ENCODE data around the gene SMC3. TPM values are rescaled to one million over a fixed set of nuclear protein-coding genes. Genes with fewer than 3 reads are reported as not detected.

SMC3 gene
- total RNA-seq, 5 donors from 2014 or later (not counting 1 experiment from before 2014, with no cell fraction given) = 37.1 to 42.0 (median 39.2) TPM

- H3K4me3 Mint-ChIP-seq = no peak overlapping the region
- no peaks in the 10 kb centered on the region for H3K27me3 Mint-ChIP-seq
- WGBS (ENCODE audit: insufficient coverage) = no CpG with 5 or more reads among the region's 3 CpGs
- Histone ChIP-seq H3K27me3 (replicated peaks in 1 of 2; ENCODE audit: control insufficient read depth in 2 of 2, extremely low read depth in 1 of 2, insufficient read depth in 2 of 2, low read length in 1 of 2) (no peaks in the 10 kb centered on the region), H3K27ac (ENCODE audit: low read length) (no peak overlapping the region), H3K4me1 (ENCODE audit: control insufficient read depth in 1 of 2, extremely low read depth in 1 of 2, insufficient read depth in 2 of 2, low read length in 2 of 2) (peaks cover 3 to 11% of the 10 kb centered on the region in 2 experiments), H3K36me3 (ENCODE audit: control insufficient read depth in 2 of 2, extremely low read depth in 1 of 2, insufficient read depth in 1 of 2, low read length in 1 of 2) (peaks cover 4 to 70% of the 10 kb centered on the region in 2 donors), H3K9me3 (no peaks in the 10 kb centered on the region), H3K4me3 (ENCODE audit: control insufficient read depth in 1 of 2, extremely low read depth in 1 of 2, low read length in 1 of 2) (no peak overlapping the region)
- ChIA-PET CTCF (interaction anchor here (0.6 to 1.0 kb wide), 4 partner anchors 17 to 358 kb away, joined by 3 to 9 read pairs (median 4); no protein-coding TSS in a partner anchor), POLR2A (interaction anchor here in 1 of 2 donors (0.5 kb wide), 1 partner anchor 34 kb away, joined by 3 read pairs; no protein-coding TSS in a partner anchor)
- peaks cover 43% of the 10 kb centered on the region for H3K36me3 Mint-ChIP-seq
- no peak for ATAC-seq (replicated peaks in 1 of 4)
- no peak for DNase-seq
- no peaks in the 10 kb centered on the region for H3K9me3 Mint-ChIP-seq
- no peak overlapping the region for H3K27ac Mint-ChIP-seq
- peaks cover 31 to 40% (median 35%) of the 10 kb centered on the region in 3 donors for H3K4me1 Mint-ChIP-seq
Observed at GRCh38 chr10:110577056-110577455, 9.6 kb downstream of the SMC3 start.

GRCh38 chr10:110584006-110584405 lies 16.5 kb downstream of the SMC3 start:
- Mint-ChIP-seq H3K9me3 (no peaks in the 10 kb centered on the region), H3K27ac (no peak overlapping the region), H3K4me1 (peaks cover 0 to 2% (median 0%) of the 10 kb centered on the region in 3 donors), H3K27me3 (no peaks in the 10 kb centered on the region), H3K4me3 (no peak overlapping the region), H3K36me3 (peaks cover 53% of the 10 kb centered on the region)
- DNase-seq = no peak
- CTCF ChIA-PET = interaction anchor here (0.5 to 1.6 kb wide), 4 partner anchors 10 to 279 kb away, joined by 3 to 5 read pairs (median 4); partner anchors contain the start of gene SMNDC1 (in 1 of the 2)
- POLR2A ChIA-PET = interaction anchor here (0.6 kb wide), 2 partner anchors 10 to 202 kb away, joined by 3 read pairs; no protein-coding TSS in a partner anchor
- H3K27ac ChIP-seq (ENCODE audit: low read length) = no peak overlapping the region
- WGBS (ENCODE audit: insufficient coverage) = 100% methylated on average over 2 of the region's 3 CpGs
- no peaks in the 10 kb centered on the region for H3K4me1 ChIP-seq (ENCODE audit: control insufficient read depth in 1 of 2, extremely low read depth in 1 of 2, insufficient read depth in 2 of 2, low read length in 2 of 2)
- no peaks in the 10 kb centered on the region for H3K27me3 ChIP-seq (replicated peaks in 1 of 2; ENCODE audit: control insufficient read depth in 2 of 2, extremely low read depth in 1 of 2, insufficient read depth in 2 of 2, low read length in 1 of 2)
- no peak overlapping the region for H3K4me3 ChIP-seq (ENCODE audit: control insufficient read depth in 1 of 2, extremely low read depth in 1 of 2, low read length in 1 of 2)
- ATAC-seq (replicated peaks in 1 of 4) = no peak
- H3K36me3 ChIP-seq (ENCODE audit: control insufficient read depth in 2 of 2, extremely low read depth in 1 of 2, insufficient read depth in 1 of 2, low read length in 1 of 2) = peaks cover 0 to 82% of the 10 kb centered on the region in 2 donors
- no peaks in the 10 kb centered on the region for H3K9me3 ChIP-seq

GRCh38 chr10:110591760-110592159 lies 24.3 kb downstream of the SMC3 start:
- Mint-ChIP-seq H3K36me3 (peaks cover 52% of the 10 kb centered on the region), H3K4me1 (no peaks in the 10 kb centered on the region), H3K4me3 (no peak overlapping the region), H3K27me3 (no peaks in the 10 kb centered on the region), H3K9me3 (no peaks in the 10 kb centered on the region), H3K27ac (no peak overlapping the region)
- ATAC-seq (replicated peaks in 1 of 4) = no peak
- no CpG with 5 or more reads among the region's 5 CpGs for WGBS (ENCODE audit: insufficient coverage)
- CTCF ChIA-PET = no interaction called here
- H3K36me3 ChIP-seq (ENCODE audit: control insufficient read depth in 2 of 2, extremely low read depth in 1 of 2, insufficient read depth in 1 of 2, low read length in 1 of 2) = peaks cover 8 to 74% of the 10 kb centered on the region in 2 donors
- POLR2A ChIA-PET = no interaction called here
- H3K9me3 ChIP-seq = no peaks in the 10 kb centered on the region
- H3K4me1 ChIP-seq (ENCODE audit: control insufficient read depth in 1 of 2, extremely low read depth in 1 of 2, insufficient read depth in 2 of 2, low read length in 2 of 2) = no peaks in the 10 kb centered on the region
- H3K27ac ChIP-seq (ENCODE audit: low read length) = no peak overlapping the region
- no peak overlapping the region for H3K4me3 ChIP-seq (ENCODE audit: control insufficient read depth in 1 of 2, extremely low read depth in 1 of 2, low read length in 1 of 2)
- DNase-seq = no peak
- no peaks in the 10 kb centered on the region for H3K27me3 ChIP-seq (replicated peaks in 1 of 2; ENCODE audit: control insufficient read depth in 2 of 2, extremely low read depth in 1 of 2, insufficient read depth in 2 of 2, low read length in 1 of 2)

- Mint-ChIP-seq H3K36me3 (peaks cover 47% of the 10 kb centered on the region), H3K4me1 (no peaks in the 10 kb centered on the region)
- peaks cover 8 to 59% of the 10 kb centered on the region in 2 donors for H3K36me3 ChIP-seq (ENCODE audit: control insufficient read depth in 2 of 2, extremely low read depth in 1 of 2, insufficient read depth in 1 of 2, low read length in 1 of 2)
Observed at GRCh38 chr10:110597476-110597875, 30.0 kb downstream of the SMC3 start.

GRCh38 chr10:110600487-110601101 lies 33.1 kb downstream of the SMC3 start:
- WGBS (ENCODE audit: insufficient coverage) = 80% methylated on average over 1 of the region's 2 CpGs
- Mint-ChIP-seq H3K27me3 (no peaks in the 10 kb centered on the region), H3K9me3 (no peaks in the 10 kb centered on the region), H3K36me3 (peaks cover 49% of the 10 kb centered on the region), H3K27ac (no peak overlapping the region), H3K4me1 (no peaks in the 10 kb centered on the region), H3K4me3 (no peak overlapping the region)
- no peaks in the 10 kb centered on the region for H3K27me3 ChIP-seq (replicated peaks in 1 of 2; ENCODE audit: control insufficient read depth in 2 of 2, extremely low read depth in 1 of 2, insufficient read depth in 2 of 2, low read length in 1 of 2)
- no peaks in the 10 kb centered on the region for H3K9me3 ChIP-seq
- ChIA-PET CTCF (interaction anchor here (0.5 to 2.6 kb wide), 17 partner anchors 8 to 817 kb away, joined by 3 to 27 read pairs (median 3); partner anchors contain the start of gene SMNDC1 (in 1 of the 2)), POLR2A (interaction anchor here (0.5 to 0.6 kb wide), 3 partner anchors 13 to 328 kb away, joined by 3 read pairs; no protein-coding TSS in a partner anchor)
- H3K36me3 ChIP-seq (ENCODE audit: control insufficient read depth in 2 of 2, extremely low read depth in 1 of 2, insufficient read depth in 1 of 2, low read length in 1 of 2) = peaks cover 0 to 58% of the 10 kb centered on the region in 2 donors
- DNase-seq (peak in 14 of 35 experiments; percentile 8 to 70 (median 14)), ATAC-seq (replicated peaks in 1 of 4) (peak in 2 of 4 experiments; percentile 32 to 47)
- H3K4me3 ChIP-seq (ENCODE audit: control insufficient read depth in 1 of 2, extremely low read depth in 1 of 2, low read length in 1 of 2) = no peak overlapping the region
- H3K27ac ChIP-seq (ENCODE audit: low read length) = no peak overlapping the region
- no peaks in the 10 kb centered on the region for H3K4me1 ChIP-seq (ENCODE audit: control insufficient read depth in 1 of 2, extremely low read depth in 1 of 2, insufficient read depth in 2 of 2, low read length in 2 of 2)

More at GRCh38 chr10:110597476-110597875, 30.0 kb downstream of the SMC3 start:
- H3K9me3 ChIP-seq = no peaks in the 10 kb centered on the region
- no peak for ATAC-seq (replicated peaks in 1 of 4)
- Mint-ChIP-seq H3K4me3 (no peak overlapping the region), H3K9me3 (no peaks in the 10 kb centered on the region), H3K27ac (no peak overlapping the region), H3K27me3 (no peaks in the 10 kb centered on the region)
- H3K27ac ChIP-seq (ENCODE audit: low read length) = no peak overlapping the region
- no CpG with 5 or more reads among the region's 2 CpGs for WGBS (ENCODE audit: insufficient coverage)
- ChIA-PET CTCF (interaction anchor here in 1 of 2 donors (0.6 kb wide), 1 partner anchor 291 kb away, joined by 4 read pairs; no protein-coding TSS in a partner anchor), POLR2A (no interaction called here)
- no peak for DNase-seq
- no peaks in the 10 kb centered on the region for H3K27me3 ChIP-seq (replicated peaks in 1 of 2; ENCODE audit: control insufficient read depth in 2 of 2, extremely low read depth in 1 of 2, insufficient read depth in 2 of 2, low read length in 1 of 2)
- no peak overlapping the region for H3K4me3 ChIP-seq (ENCODE audit: control insufficient read depth in 1 of 2, extremely low read depth in 1 of 2, low read length in 1 of 2)
- no peaks in the 10 kb centered on the region for H3K4me1 ChIP-seq (ENCODE audit: control insufficient read depth in 1 of 2, extremely low read depth in 1 of 2, insufficient read depth in 2 of 2, low read length in 2 of 2)

- H3K27me3 Mint-ChIP-seq = no peaks in the 10 kb centered on the region
- H3K4me3 ChIP-seq (ENCODE audit: control insufficient read depth in 1 of 2, extremely low read depth in 1 of 2, low read length in 1 of 2) = no peak overlapping the region
- ChIA-PET POLR2A (interaction anchor here in 1 of 2 donors (0.7 kb wide), 1 partner anchor 20 kb away, joined by 3 read pairs; no protein-coding TSS in a partner anchor), CTCF (interaction anchor here in 1 of 2 donors (0.6 kb wide), 1 partner anchor 21 kb away, joined by 3 read pairs; no protein-coding TSS in a partner anchor)
- no peaks in the 10 kb centered on the region for H3K9me3 ChIP-seq
- H3K27ac ChIP-seq (ENCODE audit: low read length) = no peak overlapping the region
- H3K4me1 Mint-ChIP-seq = no peaks in the 10 kb centered on the region
- no peaks in the 10 kb centered on the region for H3K4me1 ChIP-seq (ENCODE audit: control insufficient read depth in 1 of 2, extremely low read depth in 1 of 2, insufficient read depth in 2 of 2, low read length in 2 of 2)
- H3K36me3 ChIP-seq (ENCODE audit: control insufficient read depth in 2 of 2, extremely low read depth in 1 of 2, insufficient read depth in 1 of 2, low read length in 1 of 2) = peaks cover 0 to 54% of the 10 kb centered on the region in 2 donors
- no peak overlapping the region for H3K27ac Mint-ChIP-seq
- H3K36me3 Mint-ChIP-seq = peaks cover 44% of the 10 kb centered on the region
- no peaks in the 10 kb centered on the region for H3K27me3 ChIP-seq (replicated peaks in 1 of 2; ENCODE audit: control insufficient read depth in 2 of 2, extremely low read depth in 1 of 2, insufficient read depth in 2 of 2, low read length in 1 of 2)
- no peaks in the 10 kb centered on the region for H3K9me3 Mint-ChIP-seq
- H3K4me3 Mint-ChIP-seq = no peak overlapping the region
- WGBS (ENCODE audit: insufficient coverage) = 100% methylated on average over 1 of the region's 4 CpGs
- ATAC-seq (replicated peaks in 1 of 4) (no peak), DNase-seq (no peak)
Observed at GRCh38 chr10:110601581-110601980, 34.1 kb downstream of the SMC3 start.

All from T-cell (primary cell).